Limb (tissue), 2 donors: ENCODE measurements around the gene ZNRD2.
"Not testable (repeated sequence)": the region's sequence is repeated elsewhere in the genome, so short reads cannot be mapped to it uniquely, and the experiment has no call there.

Source experiments
- DNase-seq, 2 donors: peaks; one replicate each; pipeline ENCODE4 v3.0.0-alpha.2; 2016; ENCODE audit errors: extremely low spot score in 2 of 2

ZNRD2 gene

DNA sequence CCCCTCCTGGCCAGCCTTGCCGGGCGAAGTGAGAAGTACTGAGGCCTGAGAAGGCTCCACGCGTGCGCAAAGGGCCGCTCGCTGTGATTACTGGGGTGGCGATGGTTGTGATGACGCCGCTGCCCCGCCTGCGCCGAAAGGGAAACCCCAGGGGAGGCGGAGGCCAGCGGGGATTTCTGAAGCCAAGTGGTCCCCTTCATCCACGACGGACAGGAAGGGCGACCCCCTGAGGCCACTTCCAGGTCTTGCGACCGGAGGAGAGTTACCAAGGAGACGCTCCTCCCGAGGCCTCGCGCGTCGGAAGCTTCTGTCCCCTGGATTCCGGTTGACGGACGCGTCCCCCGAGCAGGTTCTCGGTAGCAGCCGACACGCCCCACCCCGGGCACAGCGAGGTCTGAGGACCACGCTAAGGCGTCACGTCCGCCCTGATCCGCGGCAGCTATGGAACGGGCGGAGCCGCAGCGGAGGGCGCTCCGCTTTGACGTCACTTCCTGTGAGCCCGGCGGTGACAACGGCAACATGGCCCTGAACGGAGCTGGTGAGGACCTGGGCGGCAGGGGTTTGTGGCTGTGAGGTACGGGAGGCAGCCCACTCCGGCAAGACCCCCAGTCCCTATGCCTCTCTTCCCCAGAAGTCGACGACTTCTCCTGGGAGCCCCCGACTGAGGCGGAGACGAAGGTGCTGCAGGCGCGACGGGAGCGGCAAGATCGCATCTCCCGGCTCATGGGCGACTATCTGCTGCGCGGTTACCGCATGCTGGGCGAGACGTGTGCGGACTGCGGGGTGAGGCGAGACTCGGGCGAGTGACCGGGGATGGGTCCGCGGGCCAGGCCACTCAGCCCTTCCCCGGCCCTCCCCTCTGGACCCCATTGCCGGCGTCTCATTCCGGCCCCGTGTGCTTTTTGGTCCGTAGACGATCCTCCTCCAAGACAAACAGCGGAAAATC is at the start of gene ZNRD2:
Gene ZNRD2 (plus strand): TSS at position 505 of the 946 bp plus-strand sequence. CDS start 15 bp downstream, at position 520.
- peak; percentile 95 to 97 for DNase-seq

- DNase-seq = not testable (repeated sequence)
Observed at GRCh38 chr11:65521777-65522521, 48.3 kb upstream of the ZNRD2 start.

DNA sequence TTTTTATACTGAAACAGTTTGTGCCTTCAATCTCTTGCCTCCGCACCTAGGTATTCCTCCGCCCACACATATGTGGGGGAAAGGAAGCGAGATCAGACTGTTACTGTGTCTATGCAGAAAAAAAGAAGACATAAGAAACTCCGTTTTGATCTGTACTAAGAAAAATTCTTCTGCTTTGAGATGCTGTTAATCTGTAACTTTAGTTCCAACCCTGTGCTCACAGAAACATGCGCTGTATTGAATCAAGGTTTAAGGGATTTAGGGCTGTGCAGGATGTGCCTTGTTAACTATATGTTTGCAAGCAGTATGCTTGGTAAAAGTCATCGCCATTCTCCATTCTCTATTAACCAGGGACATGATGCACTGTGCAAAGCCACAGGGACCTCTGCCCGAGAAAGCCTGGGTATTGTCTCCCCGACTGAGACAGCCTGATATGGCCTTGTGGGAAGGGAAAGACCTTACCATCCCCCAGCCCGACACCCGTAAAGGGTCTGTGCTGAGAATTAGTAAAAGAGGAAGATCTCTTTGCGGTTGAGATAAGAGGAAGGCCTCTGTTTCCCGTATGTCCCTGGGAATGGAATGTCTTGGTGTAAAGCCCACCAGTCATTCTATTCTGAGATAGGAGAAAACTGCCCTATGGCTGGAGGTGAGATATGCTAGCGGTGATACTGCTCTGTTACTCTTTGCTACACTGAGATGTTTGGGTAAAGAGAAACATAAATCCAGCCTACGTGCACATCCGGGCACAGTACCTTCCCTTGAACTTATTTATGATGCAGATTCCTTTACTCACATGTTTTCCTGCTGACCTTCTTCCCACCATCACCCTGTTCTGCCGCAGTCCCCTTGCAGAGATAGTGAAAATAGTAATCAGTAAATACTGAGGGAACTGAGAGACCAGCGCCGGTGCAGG is 47.3 kb upstream of the ZNRD2 start:
- not testable (repeated sequence) for DNase-seq

DNA sequence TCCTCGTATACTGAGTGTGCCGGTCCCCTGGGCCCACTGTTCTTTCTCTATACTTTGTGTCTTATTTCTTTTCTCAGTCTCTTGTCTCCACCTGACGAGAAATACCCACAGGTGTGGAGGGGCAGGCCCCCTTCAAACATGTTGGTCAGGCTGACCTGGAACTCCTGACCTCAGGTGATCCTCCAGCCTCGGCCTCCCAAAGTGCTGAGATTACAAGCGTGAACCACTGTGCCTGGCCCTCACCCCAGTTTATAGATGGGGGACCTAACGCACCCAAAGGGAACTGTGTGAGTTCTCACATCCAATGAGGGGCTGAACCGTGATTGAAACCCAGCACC is 46.7 kb upstream of the ZNRD2 start:
- DNase-seq = not testable (repeated sequence)

DNA sequence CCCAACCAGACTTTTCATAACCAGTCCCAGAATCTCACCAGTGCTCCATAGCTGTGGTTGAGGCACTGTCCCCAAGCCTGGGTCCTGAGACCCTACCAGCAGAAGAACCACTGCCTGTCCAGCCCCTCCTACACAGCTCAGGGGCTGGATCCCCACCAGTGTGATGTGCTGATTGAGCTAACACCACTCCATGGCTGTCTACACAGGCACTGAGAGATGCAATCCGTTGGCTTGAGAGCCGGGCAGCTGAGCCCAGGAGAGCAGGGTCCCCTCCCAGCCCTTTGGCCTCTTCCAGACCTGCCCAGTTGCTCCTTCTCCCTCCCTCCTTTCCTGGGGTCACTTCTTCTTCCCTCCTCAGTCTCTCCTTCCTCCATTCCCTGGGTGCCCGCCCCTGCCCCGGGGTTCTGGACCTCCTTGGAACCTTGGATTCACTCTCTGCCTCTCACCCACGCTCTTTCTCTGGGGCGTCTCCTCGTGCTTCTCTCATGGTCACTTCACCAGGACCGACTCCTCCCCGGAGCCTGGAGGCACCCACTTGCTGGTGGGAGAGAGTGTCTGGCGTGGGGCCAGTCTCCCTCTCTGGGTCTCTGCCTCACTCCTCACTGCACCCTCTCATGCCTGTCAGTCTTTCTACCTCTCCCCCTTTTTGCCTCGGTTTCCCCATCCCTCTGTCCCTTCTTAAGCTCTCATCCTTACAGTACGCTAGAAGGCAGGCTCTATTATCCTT is 46.1 kb upstream of the ZNRD2 start:
- peak in 1 of 2 donors; percentile 68 for DNase-seq

- DNase-seq = peak; percentile 84 to 96
Observed at GRCh38 chr11:65524741-65525545, 45.3 kb upstream of the ZNRD2 start, which contains the start of gene SCYL1. Gene SCYL1, plus strand, starts transcription at chr11:65525083. Its CDS starts 71 bp downstream, at chr11:65525154.

GRCh38 chr11:65525546-65526480 is 44.5 kb upstream of the ZNRD2 start:
- DNase-seq = no peak

DNA sequence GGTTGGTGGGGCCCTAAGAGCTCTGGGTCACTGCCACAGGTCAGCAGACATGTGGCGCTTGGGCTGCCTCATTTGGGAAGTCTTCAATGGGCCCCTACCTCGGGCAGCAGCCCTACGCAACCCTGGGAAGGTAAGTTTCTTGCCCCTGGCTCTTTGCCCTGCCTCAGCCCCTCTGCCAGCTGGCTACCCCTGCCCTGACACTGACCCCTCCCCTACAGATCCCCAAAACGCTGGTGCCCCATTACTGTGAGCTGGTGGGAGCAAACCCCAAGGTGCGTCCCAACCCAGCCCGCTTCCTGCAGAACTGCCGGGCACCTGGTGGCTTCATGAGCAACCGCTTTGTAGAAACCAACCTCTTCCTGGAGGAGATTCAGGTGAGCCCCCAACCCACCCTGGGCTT is 43.5 kb upstream of the ZNRD2 start:
- DNase-seq = no peak

DNA sequence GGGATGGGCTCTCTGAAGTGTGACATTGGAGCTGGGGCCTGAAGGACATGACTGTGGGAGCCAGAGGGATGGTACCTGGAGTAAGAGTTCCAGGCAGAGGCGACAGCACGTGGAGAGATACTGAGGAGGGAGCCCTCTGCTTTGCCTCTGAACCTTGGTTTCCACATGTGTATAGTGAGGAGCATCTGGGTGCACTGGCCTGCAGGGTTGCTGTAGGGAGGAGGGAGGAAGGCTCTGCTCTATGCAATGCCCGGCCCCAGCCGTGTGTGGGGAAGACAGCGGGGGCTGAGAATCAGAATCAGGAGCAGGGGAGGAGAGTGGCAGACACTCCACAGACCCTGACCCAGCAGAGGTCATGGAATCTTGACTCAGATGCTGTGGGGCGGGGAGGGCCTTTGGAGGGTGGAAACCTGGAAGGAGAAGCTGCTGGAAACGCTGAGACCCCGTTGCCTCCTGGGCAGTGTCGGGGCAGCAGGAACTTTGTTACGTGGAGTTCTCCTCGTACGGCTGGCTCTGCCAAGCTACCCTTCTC is 41.4 kb upstream of the ZNRD2 start:
- no peak for DNase-seq

- DNase-seq = no peak
Observed at GRCh38 chr11:65529475-65530156, 40.7 kb upstream of the ZNRD2 start.

DNA sequence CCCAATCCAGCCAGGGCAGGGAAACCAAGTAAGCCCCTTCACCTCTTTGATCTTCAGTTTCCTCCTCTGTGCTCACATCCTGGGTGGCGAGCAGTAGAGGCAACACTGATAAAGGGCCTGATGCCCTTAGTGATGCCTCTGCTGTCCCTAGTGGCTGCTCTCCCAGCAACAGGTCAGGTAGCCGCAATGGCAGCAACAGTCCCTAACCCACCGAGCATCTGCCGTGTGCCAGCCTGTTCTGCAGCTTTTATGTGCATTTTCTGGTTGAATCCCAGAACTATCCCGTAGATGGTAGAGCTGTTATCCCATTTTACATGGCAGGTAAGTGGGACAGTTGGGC is 40.1 kb upstream of the ZNRD2 start:
- no peak for DNase-seq

DNA sequence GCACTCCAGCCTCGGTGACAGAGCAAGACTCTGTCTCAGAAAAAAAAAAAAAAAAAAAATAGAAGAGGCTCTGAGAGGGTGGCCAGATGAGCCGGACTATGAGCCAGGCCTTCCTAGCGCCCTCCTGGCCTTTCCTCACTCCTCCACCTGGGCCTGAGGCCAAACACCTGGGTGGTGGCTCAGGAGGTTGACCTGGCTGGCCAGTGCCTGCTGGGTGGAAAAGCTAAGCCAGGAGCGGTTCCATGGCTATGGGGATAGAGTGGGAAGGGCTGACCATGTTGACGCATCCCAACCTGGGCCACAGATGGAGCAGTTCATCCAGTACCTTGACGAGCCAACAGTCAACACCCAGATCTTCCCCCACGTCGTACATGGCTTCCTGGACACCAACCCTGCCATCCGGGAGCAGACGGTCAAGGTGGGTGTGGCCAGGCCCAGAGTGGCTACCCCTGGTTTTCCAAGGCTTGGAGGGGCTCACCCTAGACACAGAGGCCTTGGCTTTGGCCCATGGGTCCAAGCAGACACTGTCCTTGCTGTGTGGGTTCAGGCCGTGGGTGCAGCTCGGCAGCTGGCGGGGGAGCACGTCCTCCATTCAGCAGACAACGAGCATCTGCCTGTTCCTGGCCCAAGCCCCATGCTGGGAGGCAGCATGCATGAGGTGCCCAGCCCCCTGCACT is 37.8 kb upstream of the ZNRD2 start:
- DNase-seq = no peak

GRCh38 chr11:65535102-65535501 is 35.2 kb upstream of the ZNRD2 start:
- DNase-seq = no peak

GRCh38 chr11:65536412-65537295 is 33.6 kb upstream of the ZNRD2 start:
- no peak for DNase-seq

DNA sequence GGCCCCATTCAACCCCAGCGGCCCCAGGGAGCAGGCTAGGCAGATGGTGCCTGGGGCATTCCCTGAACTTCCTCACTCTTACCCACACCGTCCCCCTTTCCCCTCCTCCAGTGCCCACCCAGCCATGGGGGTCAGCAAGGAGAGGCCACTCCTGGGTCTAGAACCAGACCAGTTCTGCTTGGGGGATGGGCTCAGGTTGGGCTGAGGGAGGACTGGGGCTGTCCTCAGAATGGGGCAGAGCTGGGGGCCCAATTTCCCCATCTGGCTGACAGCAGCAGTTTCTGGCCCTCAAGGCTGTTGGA is 33.0 kb upstream of the ZNRD2 start:
- no peak for DNase-seq

GRCh38 chr11:65537620-65538231 is 32.6 kb upstream of the ZNRD2 start:
- DNase-seq = no peak
